GM12878 (cell line): Measurements from ENCODE around the gene GLOD5. TPM values are rescaled to one million over a fixed set of nuclear protein-coding genes. Genes with fewer than 3 reads are reported as not detected.

ENCODE experiments used
- BHLHE40 ChIP-seq, 2 experiments: fragments of 450-650 bp in 1 of 2; IDR thresholded peaks; 2 replicates each; pipeline ENCODE4 v1.6.1; 2011 to 2017; ENCODE audit warnings: low read depth in 2 of 2, borderline replicate concordance in 1 of 2, improper control_type of control experiment in 1 of 2, low read length in 1 of 2, mild to moderate bottlenecking in 1 of 2
- BRCA1 ChIP-seq: IDR thresholded peaks from 2 replicates; pipeline ENCODE4 v1.6.1; 2011; ENCODE audit warnings: low read depth, low read length, improper control_type of control experiment
- CBX3 ChIP-seq: fragments of 200-600 bp; sonication (generic); IDR thresholded peaks from 2 replicates; pipeline ENCODE4 v1.6.1; 2016; ENCODE audit warnings: low read depth, borderline replicate concordance
- E2F4 ChIP-seq: IDR thresholded peaks from 2 replicates; pipeline ENCODE4 v1.6.1; 2012; ENCODE audit warnings: low read depth, low read length, improper control_type of control experiment
- FOXM1 ChIP-seq: IDR thresholded peaks from 2 replicates; pipeline ENCODE4 v1.6.1; 2012; ENCODE audit warnings: low read depth, mild to moderate bottlenecking, inconsistent platforms, low read length, moderate library complexity
- HCFC1 ChIP-seq: fragments of 150-350 bp; IDR thresholded peaks from 2 replicates; pipeline ENCODE4 v1.6.1; 2014; ENCODE audit warnings: low read length
- IKZF1 ChIP-seq: fragments of 450-650 bp; conservative IDR thresholded peaks from 2 replicates; pipeline ENCODE4 v1.6.1; 2017; ENCODE audit warnings: antibody characterized with exemption, mild to moderate bottlenecking
- KAT2A ChIP-seq: conservative IDR thresholded peaks from 2 replicates; pipeline ENCODE4 v1.6.1; 2011; ENCODE audit warnings: low read depth, low read length; ENCODE audit not compliant: control insufficient read depth
- KDM1A ChIP-seq: fragments of 200-600 bp; sonication (generic); IDR thresholded peaks from 2 replicates; pipeline ENCODE4 v1.6.1; 2016; ENCODE audit warnings: borderline replicate concordance
- MEF2B ChIP-seq: fragments of 450-650 bp; IDR thresholded peaks from 2 replicates; pipeline ENCODE4 v1.6.1; 2018; ENCODE audit warnings: mild to moderate bottlenecking, moderate library complexity; ENCODE audit not compliant: partially characterized antibody, poor library complexity, severe bottlenecking
- MLLT1 ChIP-seq: fragments of 450-650 bp; IDR thresholded peaks from 2 replicates; pipeline ENCODE4 v1.6.1; 2016; ENCODE audit warnings: mild to moderate bottlenecking
- MXI1 ChIP-seq: fragments of 150-350 bp; IDR thresholded peaks from 2 replicates; pipeline ENCODE4 v1.6.1; 2011; ENCODE audit warnings: low read depth, mild to moderate bottlenecking, inconsistent platforms, low read length, improper control_type of control experiment
- MYC ChIP-seq: IDR thresholded peaks from 2 replicates; pipeline ENCODE4 v1.6.1; 2011; ENCODE audit warnings: mild to moderate bottlenecking, low read length, moderate library complexity, inconsistent platforms; ENCODE audit not compliant: insufficient read depth, insufficient replicate concordance, insufficient read length, severe bottlenecking
- NFXL1 ChIP-seq: fragments of 450-650 bp; IDR thresholded peaks from 2 replicates; pipeline ENCODE4 v1.6.1; 2017; ENCODE audit warnings: antibody characterized with exemption, mild to moderate bottlenecking, borderline replicate concordance
- NFYA ChIP-seq: IDR thresholded peaks from 2 replicates; pipeline ENCODE4 v1.6.1; 2011; ENCODE audit warnings: low read depth, mild to moderate bottlenecking, low read length, improper control_type of control experiment, borderline replicate concordance
- RB1 ChIP-seq: fragments of 450-650 bp; formaldehyde crosslinking; IDR thresholded peaks from 2 replicates; pipeline ENCODE4 v1.6.1; 2017; ENCODE audit warnings: mild to moderate bottlenecking, borderline replicate concordance
- SMARCA5 ChIP-seq: fragments of 450-650 bp; IDR thresholded peaks from 2 replicates; pipeline ENCODE4 v1.6.1; 2017; ENCODE audit warnings: mild to moderate bottlenecking
- TCF3 ChIP-seq: IDR thresholded peaks from 2 replicates; pipeline ENCODE4 v1.6.1; 2012; ENCODE audit warnings: low read depth, mild to moderate bottlenecking, low read length, borderline replicate concordance; ENCODE audit not compliant: insufficient read depth
- USF1 ChIP-seq: IDR thresholded peaks from 2 replicates; pipeline ENCODE4 v1.6.1; 2011; ENCODE audit warnings: borderline replicate concordance, low read depth, mild to moderate bottlenecking, moderate library complexity, mixed read lengths, low read length; ENCODE audit not compliant: insufficient read depth; ENCODE audit errors: extremely low read length
- USF2 ChIP-seq: IDR thresholded peaks from 2 replicates; pipeline ENCODE4 v1.6.1; 2011; ENCODE audit warnings: low read depth, low read length, improper control_type of control experiment, borderline replicate concordance
- ZBTB4 ChIP-seq: fragments of 450-650 bp; formaldehyde crosslinking; IDR thresholded peaks from 2 replicates; pipeline ENCODE4 v1.4.0; 2022; ENCODE audit warnings: mild to moderate bottlenecking, moderate library complexity
- ZNF217 ChIP-seq: fragments of 450-650 bp; IDR thresholded peaks from 2 replicates; pipeline ENCODE4 v1.6.1; 2017; ENCODE audit warnings: antibody characterized with exemption, mild to moderate bottlenecking
- polyA plus RNA-seq, 11 experiments: library from polyadenylated mRNA; depleted of rRNA in 4 of 11; unstranded in 6 of 11; stranded (reverse) in 5 of 11; fragments of >200 nt; fragmentation: Nextera tagmentation in 4 of 11; fragmentation: Illumina TruSeq in 1 of 11; extraction: Ambion mirVana in 4 of 11; extraction: Trizol in 1 of 11; gene quantifications; 1 replicate in 1 of 11; 2 replicates in 10 of 11; pipeline versions ENCODE4 v1.2.1 to v1.2.3, GENCODE V29; 2011 to 2016; ENCODE audit warnings: inconsistent platforms in 2 of 11, missing spikeins in 2 of 11, low read depth in 1 of 11
- total RNA-seq, 4 experiments: library from RNA; depleted of rRNA in 3 of 4; stranded (reverse); fragments of >200 nt in 3 of 4; fragmentation: Illumina TruSeq in 1 of 4; extraction: Trizol in 1 of 4; gene quantifications; 2 replicates each; pipeline versions ENCODE4 v1.2.1 to v1.2.3, GENCODE V29; 2013 to 2021

GLOD5 gene
- total and polyA plus RNA-seq, 10 of the 15 experiments (the other 5 are each of a cell fraction or from before 2014, with no cell fraction given): not detected

- TF ChIP-seq BRCA1 (peak; percentile 77), KAT2A (no peak), IKZF1 (peak; percentile 79), MYC (no peak), ZNF217 (no peak), HCFC1 (peak; percentile 52), USF1 (no peak), SMARCA5 (no peak), MXI1 (0 out of 2 replicates have a peak, but pooled peaks have one; percentile 49), CBX3 (no peak), MEF2B (no peak), ZBTB4 (no peak), RB1 (peak; percentile 99), E2F4 (no peak), NFYA (no peak), KDM1A (no peak), NFXL1 (no peak), USF2 (no peak), FOXM1 (no peak), TCF3 (peak; percentile 89), MLLT1 (peak; percentile 52; the same call in 1 of the 2 replicates), BHLHE40 (IDR thresholded peaks at IDR 0.05; ENCODE audit: borderline replicate concordance in 1 of 2, low read depth in 2 of 2, low read length in 1 of 2) (peak; percentile 27 to 85; a peak in 3 of 4 replicates)
Measured at GRCh38 chrX:48801280-48802088, 39.9 kb downstream of the GLOD5 start, which contains the start of gene HDAC6 (continued).
